ENCODE measurements around the gene MAD1L1. TPM values are rescaled to one million over a fixed set of nuclear protein-coding genes. Genes with fewer than 3 reads are reported as not detected.
A peak's percentile ranks its signal among the peaks of the same experiment; 100 is the strongest.

Gene MAD1L1
- total RNA-seq, 3 donors from 2014 or later, result 25.3 to 31.2 (median 26.2) TPM

DNA sequence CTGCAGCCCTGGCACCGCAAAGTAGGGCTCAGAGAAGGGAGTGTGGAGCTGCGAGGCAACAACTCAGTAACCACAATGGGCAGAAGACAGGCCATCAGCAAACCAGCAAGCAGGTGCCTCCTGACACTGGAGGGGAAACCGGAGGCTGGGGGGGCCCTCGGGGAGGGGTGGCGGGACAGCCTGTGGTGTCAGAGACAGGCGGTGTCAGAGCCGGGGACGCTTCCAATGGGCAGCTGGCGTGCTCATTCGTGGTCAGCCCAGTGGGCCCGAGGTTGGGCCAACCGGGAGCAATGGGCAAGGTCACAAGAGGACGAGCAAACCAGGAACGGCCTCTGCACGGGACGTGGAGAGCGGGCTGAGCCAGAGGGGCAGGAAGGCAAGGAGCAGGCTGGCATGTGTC is 158.1 kb downstream of the MAD1L1 start:
- Histone ChIP-seq H3K36me3 (ENCODE audit: low read depth) (no peaks in the 10 kb centered on the region), H3K4me3 (no peak overlapping the region), H3K4me1 (ENCODE audit: low read depth) (no peaks in the 10 kb centered on the region), H3K9me3 (no peaks in the 10 kb centered on the region)
- TF ChIP-seq, protein P1, sequence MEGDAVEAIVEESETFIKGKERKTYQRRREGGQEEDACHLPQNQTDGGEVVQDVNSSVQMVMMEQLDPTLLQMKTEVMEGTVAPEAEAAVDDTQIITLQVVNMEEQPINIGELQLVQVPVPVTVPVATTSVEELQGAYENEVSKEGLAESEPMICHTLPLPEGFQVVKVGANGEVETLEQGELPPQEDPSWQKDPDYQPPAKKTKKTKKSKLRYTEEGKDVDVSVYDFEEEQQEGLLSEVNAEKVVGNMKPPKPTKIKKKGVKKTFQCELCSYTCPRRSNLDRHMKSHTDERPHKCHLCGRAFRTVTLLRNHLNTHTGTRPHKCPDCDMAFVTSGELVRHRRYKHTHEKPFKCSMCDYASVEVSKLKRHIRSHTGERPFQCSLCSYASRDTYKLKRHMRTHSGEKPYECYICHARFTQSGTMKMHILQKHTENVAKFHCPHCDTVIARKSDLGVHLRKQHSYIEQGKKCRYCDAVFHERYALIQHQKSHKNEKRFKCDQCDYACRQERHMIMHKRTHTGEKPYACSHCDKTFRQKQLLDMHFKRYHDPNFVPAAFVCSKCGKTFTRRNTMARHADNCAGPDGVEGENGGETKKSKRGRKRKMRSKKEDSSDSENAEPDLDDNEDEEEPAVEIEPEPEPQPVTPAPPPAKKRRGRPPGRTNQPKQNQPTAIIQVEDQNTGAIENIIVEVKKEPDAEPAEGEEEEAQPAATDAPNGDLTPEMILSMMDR (IDR thresholded peaks at IDR 0.05), result no peak
- ATAC-seq, result no peak
- intact Hi-C loops (cut with DNase I, micrococcal nuclease), result no loop called here
- DNase-seq, result no peak

DNA sequence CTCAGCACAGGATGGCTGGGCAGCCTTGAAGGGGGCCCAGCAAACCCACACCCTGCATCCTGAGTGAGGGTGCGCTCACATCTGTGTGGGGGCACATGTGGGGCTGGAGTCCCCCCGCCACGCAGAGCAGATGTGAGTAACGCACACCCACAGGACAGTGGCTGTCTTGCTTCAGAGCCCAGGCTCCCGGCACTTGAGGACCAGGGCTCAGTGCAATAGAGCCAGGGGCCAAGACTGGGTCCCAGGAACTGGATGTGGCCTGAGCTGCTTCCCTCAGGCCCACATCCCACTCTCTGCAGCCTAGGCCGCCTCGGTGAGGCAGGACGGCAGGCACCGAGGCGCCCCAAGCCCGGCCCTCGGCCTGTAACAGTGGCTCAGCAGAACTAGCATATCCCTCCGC is 159.9 kb downstream of the MAD1L1 start:
- H3K36me3 ChIP-seq (ENCODE audit: low read depth), result no peaks in the 10 kb centered on the region
- H3K4me3 ChIP-seq, result no peak overlapping the region
- intact Hi-C loops (cut with DNase I, micrococcal nuclease), result no loop called here
- H3K9me3 ChIP-seq, result no peaks in the 10 kb centered on the region
- ATAC-seq, result no peak
- H3K4me1 ChIP-seq (ENCODE audit: low read depth), result no peaks in the 10 kb centered on the region
- no peak for DNase-seq
- TF ChIP-seq, protein P1 (IDR thresholded peaks at IDR 0.05), result no peak

DNA sequence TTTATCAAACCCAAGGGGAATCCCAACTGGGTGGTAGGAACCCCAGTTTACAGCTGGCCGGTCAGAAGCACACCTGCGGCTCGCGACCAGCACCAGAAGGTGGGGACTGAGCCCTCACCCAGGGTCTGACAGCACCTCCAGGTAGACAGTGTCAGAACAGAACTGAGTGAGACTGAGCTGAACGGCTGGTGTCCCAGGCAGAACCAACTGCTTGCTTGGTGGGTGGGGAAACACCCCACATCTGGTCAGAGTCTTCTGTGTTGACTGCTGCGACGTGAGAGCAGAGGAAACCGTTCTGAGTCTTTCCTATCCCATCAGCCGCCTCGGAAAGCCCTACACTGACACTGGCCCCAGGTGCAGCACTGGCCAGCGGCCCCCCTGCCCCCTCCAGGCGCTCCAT is 160.7 kb downstream of the MAD1L1 start:
- TF ChIP-seq, protein P1 (IDR thresholded peaks at IDR 0.05), result no peak
- no peak for DNase-seq

DNA sequence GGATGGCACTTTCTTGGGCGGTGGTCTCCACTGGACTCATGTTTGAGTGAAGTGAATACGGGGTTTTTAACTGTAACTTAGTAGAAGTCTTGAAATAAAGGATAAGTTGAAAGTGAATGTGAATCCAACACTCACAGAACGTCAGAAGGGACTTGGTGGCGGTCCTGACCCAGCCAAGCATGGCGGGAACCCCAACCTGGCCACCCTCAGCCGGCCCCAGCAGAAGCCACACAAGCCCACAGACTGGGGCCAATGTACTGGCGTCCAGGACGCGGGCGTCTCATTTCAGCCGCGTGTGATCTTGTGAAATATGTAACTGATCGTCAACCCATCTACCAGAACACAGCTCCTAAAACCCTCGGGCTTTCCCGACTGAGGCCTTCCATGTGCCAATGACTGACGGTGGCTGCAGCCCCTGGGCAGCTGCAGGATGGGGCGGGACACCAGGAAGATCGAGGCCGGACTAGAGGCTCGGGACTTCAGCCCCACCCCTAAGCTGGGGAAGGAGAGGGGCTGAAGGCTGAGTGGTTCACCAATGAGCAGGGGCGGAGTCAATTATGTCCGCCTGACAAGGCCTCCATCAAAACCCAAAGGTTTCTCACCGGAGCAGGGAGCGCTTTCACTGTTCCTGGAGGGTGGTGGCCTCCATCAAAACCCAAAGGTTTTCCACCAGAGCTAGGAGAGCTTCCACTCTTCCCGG is 161.5 kb downstream of the MAD1L1 start:
- intact Hi-C loops (cut with DNase I, micrococcal nuclease), result no loop called here
- TF ChIP-seq, protein P1 (IDR thresholded peaks at IDR 0.05), result no peak
- H3K9me3 ChIP-seq, result no peaks in the 10 kb centered on the region
- ATAC-seq (no peak), DNase-seq (no peak)
- no peaks in the 10 kb centered on the region for H3K4me1 ChIP-seq (ENCODE audit: low read depth)
- no peak overlapping the region for H3K4me3 ChIP-seq
- H3K36me3 ChIP-seq (ENCODE audit: low read depth), result no peaks in the 10 kb centered on the region

More for the DNA sequence above, 160.7 kb downstream of the MAD1L1 start:
- no peaks in the 10 kb centered on the region for H3K36me3 ChIP-seq (ENCODE audit: low read depth)
- H3K4me1 ChIP-seq (ENCODE audit: low read depth), result no peaks in the 10 kb centered on the region
- no peak overlapping the region for H3K4me3 ChIP-seq
- peak; percentile 23 for ATAC-seq
- H3K9me3 ChIP-seq, result no peaks in the 10 kb centered on the region
- intact Hi-C loops (cut with DNase I, micrococcal nuclease), result no loop called here

DNA sequence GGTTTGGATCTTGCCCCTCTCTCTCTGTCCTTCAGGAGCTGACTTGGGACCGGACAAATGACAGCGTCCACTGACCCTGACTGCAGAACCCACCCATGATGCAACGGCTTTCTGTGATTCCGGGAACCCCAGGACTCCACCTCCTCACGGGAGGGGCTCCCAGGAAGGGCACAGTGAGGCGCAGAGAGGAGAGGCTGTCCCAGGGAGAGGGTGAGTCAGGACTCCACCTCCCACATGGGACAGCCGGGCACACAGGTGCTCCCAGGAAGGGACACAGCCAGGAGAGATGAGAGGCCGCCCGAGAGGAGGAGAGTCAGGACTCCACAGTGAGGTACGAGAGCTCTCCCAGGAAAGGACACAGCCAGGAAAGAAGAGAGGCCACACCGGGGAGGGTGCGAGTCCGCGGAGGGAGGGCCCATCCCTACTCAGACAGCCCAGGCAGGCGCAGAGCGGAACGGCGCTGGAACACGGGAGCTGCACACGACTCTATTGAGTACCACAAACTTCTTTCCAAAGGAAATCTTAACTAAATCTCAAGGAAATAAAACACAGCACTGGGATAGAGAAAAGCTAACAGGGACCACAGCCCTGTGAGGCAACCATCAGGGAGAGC is 162.5 kb downstream of the MAD1L1 start:
- intact Hi-C loops (cut with DNase I, micrococcal nuclease), result no loop called here
- H3K36me3 ChIP-seq (ENCODE audit: low read depth), result no peaks in the 10 kb centered on the region
- DNase-seq, result no peak
- TF ChIP-seq, protein P1 (IDR thresholded peaks at IDR 0.05), result no peak
- no peaks in the 10 kb centered on the region for H3K4me1 ChIP-seq (ENCODE audit: low read depth)
- no peak overlapping the region for H3K4me3 ChIP-seq
- H3K9me3 ChIP-seq, result no peaks in the 10 kb centered on the region
- no peak for ATAC-seq
